Hepatocyte (in vitro differentiated cells): ENCODE data around the gene A3GALT2.

ENCODE experiments used
- CTCF ChIP-seq: fragments of 200-600 bp; sonication (generic); IDR thresholded peaks from 2 replicates; pipeline ENCODE4 v1.5.1; 2016; ENCODE audit warnings: antibody characterized with exemption, mild to moderate bottlenecking; ENCODE audit not compliant: poor library complexity
- EZH2 ChIP-seq: fragments of 200-600 bp; sonication (generic); IDR thresholded peaks from 2 replicates; pipeline ENCODE4 v1.6.1; 2016; ENCODE audit warnings: antibody characterized with exemption, mild to moderate bottlenecking, borderline replicate concordance
- EZH2phosphoT487 ChIP-seq: fragments of 200-600 bp; sonication (generic); IDR thresholded peaks from one replicate; pipeline ENCODE4 v1.6.1; 2018; ENCODE audit warnings: antibody characterized with exemption, mild to moderate bottlenecking, low read depth, moderate library complexity; ENCODE audit not compliant: unreplicated experiment, severe bottlenecking

GRCh38 chr1:33288976-33289857 is 31.7 kb downstream of the A3GALT2 start:
- TF ChIP-seq EZH2: no peak
- TF ChIP-seq CTCF: no peak
- TF ChIP-seq EZH2phosphoT487: no peak
